HFFc6 (cell line): ENCODE measurements around the gene GALR2. TPM values are rescaled to one million over a fixed set of nuclear protein-coding genes. Genes with fewer than 3 reads are reported as not detected.

Source experiments
- DNase-seq: peaks from one replicate; pipeline ENCODE4 v3.0.0-alpha.2; 2018
- H3K27ac Mint-ChIP-seq: 2 replicates; pipeline ENCODE4 v1.8.0; 2020; ENCODE audit warnings: mild to moderate bottlenecking, mixed read lengths
- H3K27me3 Mint-ChIP-seq: 2 replicates; pipeline ENCODE4 v1.8.0; 2021; ENCODE audit warnings: mild to moderate bottlenecking, moderate library complexity, mixed read lengths; ENCODE audit not compliant: insufficient read depth
- H3K36me3 Mint-ChIP-seq: 2 replicates; pipeline ENCODE4 v1.8.0; 2021; ENCODE audit warnings: low read depth, mixed read lengths
- H3K4me1 Mint-ChIP-seq: 2 replicates; pipeline ENCODE4 v1.8.0; 2020; ENCODE audit warnings: low read depth, mixed read lengths
- H3K4me3 Mint-ChIP-seq: 2 replicates; pipeline ENCODE4 v1.8.0; 2020; ENCODE audit warnings: mild to moderate bottlenecking, moderate library complexity, mixed read lengths
- H3K9me3 Mint-ChIP-seq: 2 replicates; pipeline ENCODE4 v1.8.0; 2020; ENCODE audit warnings: mild to moderate bottlenecking, mixed read lengths
- CTCF ChIP-seq: fragments of 200-600 bp; sonication (generic); IDR thresholded peaks from 2 replicates; pipeline ENCODE4 v1.5.0; 2021; ENCODE audit warnings: antibody characterized with exemption, mild to moderate bottlenecking
- total RNA-seq, 6 experiments: library from RNA; stranded (reverse); fragmentation: NEBNext Ultra II Directional; extraction: Animal tissue kit (Norgen Biotek cat#: 25700); gene quantifications; 2 replicates in 1 of 6; 3 replicates in 5 of 6; pipeline ENCODE4 v1.2.3, GENCODE V29; 2021

GALR2 gene
- total RNA-seq, 6 experiments from 2014 or later: 0.14 to 0.33 (median 0.15) TPM; not detected in 1

GRCh38 chr17:76032780-76033108, 41.8 kb upstream of the GALR2 start:
- peaks cover 9% of the 10 kb centered on the region for H3K4me1 Mint-ChIP-seq
- H3K36me3 Mint-ChIP-seq: no peaks in the 10 kb centered on the region
- no peak overlapping the region for H3K4me3 Mint-ChIP-seq
- no peak overlapping the region for H3K27ac Mint-ChIP-seq
- no peak for DNase-seq
- peaks cover 2% of the 10 kb centered on the region; the same call in 1 of the 2 replicates for H3K27me3 Mint-ChIP-seq
- H3K9me3 Mint-ChIP-seq: no peaks in the 10 kb centered on the region
- TF ChIP-seq CTCF: no peak

GRCh38 chr17:76033139-76033538, 41.4 kb upstream of the GALR2 start:
- TF ChIP-seq CTCF: no peak

GRCh38 chr17:76034428-76035350, 39.9 kb upstream of the GALR2 start:
- peaks cover 2% of the 10 kb centered on the region; the same call in 1 of the 2 replicates for H3K27me3 Mint-ChIP-seq
- H3K9me3 Mint-ChIP-seq: no peaks in the 10 kb centered on the region
- no peak for DNase-seq
- TF ChIP-seq CTCF: no peak
- H3K4me3 Mint-ChIP-seq: no peak overlapping the region
- H3K4me1 Mint-ChIP-seq: peaks cover 12% of the 10 kb centered on the region
- peaks cover 17% of the 10 kb centered on the region for H3K36me3 Mint-ChIP-seq
- no peak overlapping the region for H3K27ac Mint-ChIP-seq

More at GRCh38 chr17:76033139-76033538, 41.4 kb upstream of the GALR2 start:
- no peaks in the 10 kb centered on the region for H3K9me3 Mint-ChIP-seq
- no peak overlapping the region for H3K4me3 Mint-ChIP-seq
- peaks cover 12% of the 10 kb centered on the region for H3K4me1 Mint-ChIP-seq
- peaks cover 2% of the 10 kb centered on the region; the same call in 1 of the 2 replicates for H3K27me3 Mint-ChIP-seq
- no peak for DNase-seq
- H3K27ac Mint-ChIP-seq: no peak overlapping the region
- H3K36me3 Mint-ChIP-seq: peaks cover 2% of the 10 kb centered on the region

GRCh38 chr17:76036497-76037261, 37.9 kb upstream of the GALR2 start:
- Mint-ChIP-seq H3K36me3 (peaks cover 18% of the 10 kb centered on the region), H3K9me3 (no peaks in the 10 kb centered on the region), H3K4me3 (no peak overlapping the region), H3K27me3 (peaks cover 2% of the 10 kb centered on the region; the same call in 1 of the 2 replicates), H3K27ac (no peak overlapping the region), H3K4me1 (peaks cover 8% of the 10 kb centered on the region; the same call in 1 of the 2 replicates)
- TF ChIP-seq CTCF: no peak
- no peak for DNase-seq

GRCh38 chr17:76038050-76038449, 36.5 kb upstream of the GALR2 start:
- Mint-ChIP-seq H3K36me3 (peaks cover 18% of the 10 kb centered on the region), H3K4me1 (peaks cover 8% of the 10 kb centered on the region; the same call in 1 of the 2 replicates), H3K9me3 (no peaks in the 10 kb centered on the region), H3K4me3 (no peak overlapping the region), H3K27me3 (peaks cover 2% of the 10 kb centered on the region; the same call in 1 of the 2 replicates), H3K27ac (peak overlapping the region; percentile 19; the same call in 1 of the 2 replicates)
- DNase-seq: no peak
- TF ChIP-seq CTCF: no peak
